ENCODE data around the gene VSIR.

The VSIR gene

GRCh38 chr10:71715860-71716259, 57.5 kb downstream of the VSIR start:
- DNase-seq (ENCODE audit: low read depth), result no peak
- TF ChIP-seq CTCF (IDR thresholded peaks at IDR 0.05; ENCODE audit: low read depth, low read length) (no peak), MYC (IDR thresholded peaks at IDR 0.05; ENCODE audit: low read depth, low read length) (no peak), MAX (IDR thresholded peaks at IDR 0.05; ENCODE audit: low read depth, low read length) (no peak), POLR2A (IDR thresholded peaks at IDR 0.05; ENCODE audit: extremely low read depth, insufficient read length) (no peak)
- no peak overlapping the region for H3K4me3 ChIP-seq (ENCODE audit: low read depth, low read length)

GRCh38 chr10:71715026-71715425, 58.3 kb downstream of the VSIR start:
- DNase-seq (ENCODE audit: low read depth), result no peak
- no peak for TF ChIP-seq POLR2A (IDR thresholded peaks at IDR 0.05; ENCODE audit: extremely low read depth, insufficient read length)
- no peak overlapping the region for H3K4me3 ChIP-seq (ENCODE audit: low read depth, low read length)

- peak overlapping the region; percentile 26 for H3K4me3 ChIP-seq (ENCODE audit: low read depth, low read length)
- no peak for DNase-seq (ENCODE audit: low read depth)
- TF ChIP-seq POLR2A (IDR thresholded peaks at IDR 0.05; ENCODE audit: extremely low read depth, insufficient read length), result no peak
- no peak for TF ChIP-seq MYC (IDR thresholded peaks at IDR 0.05; ENCODE audit: low read depth, low read length)
- no peak for TF ChIP-seq MAX (IDR thresholded peaks at IDR 0.05; ENCODE audit: low read depth, low read length)
- no peak for TF ChIP-seq CTCF (IDR thresholded peaks at IDR 0.05; ENCODE audit: low read depth, low read length)
Measured at GRCh38 chr10:71714592-71714991, 58.7 kb downstream of the VSIR start.

GRCh38 chr10:71714031-71714410, 59.3 kb downstream of the VSIR start:
- DNase-seq (ENCODE audit: low read depth), result no peak
- peak overlapping the region; percentile 26 for H3K4me3 ChIP-seq (ENCODE audit: low read depth, low read length)
- no peak for TF ChIP-seq CTCF (IDR thresholded peaks at IDR 0.05; ENCODE audit: low read depth, low read length)
- no peak for TF ChIP-seq POLR2A (IDR thresholded peaks at IDR 0.05; ENCODE audit: extremely low read depth, insufficient read length)
- TF ChIP-seq MYC (IDR thresholded peaks at IDR 0.05; ENCODE audit: low read depth, low read length), result no peak
- no peak for TF ChIP-seq MAX (IDR thresholded peaks at IDR 0.05; ENCODE audit: low read depth, low read length)

GRCh38 chr10:71713135-71714030, 59.9 kb downstream of the VSIR start:
- DNase-seq (ENCODE audit: low read depth), result peak; percentile 93
- peak overlapping the region; percentile 26 for H3K4me3 ChIP-seq (ENCODE audit: low read depth, low read length)
- no peak for TF ChIP-seq CTCF (IDR thresholded peaks at IDR 0.05; ENCODE audit: low read depth, low read length)
- peak; percentile 19; the same call in 1 of the 2 replicates for TF ChIP-seq MAX (IDR thresholded peaks at IDR 0.05; ENCODE audit: low read depth, low read length)

GRCh38 chr10:71712572-71713134, 60.7 kb downstream of the VSIR start:
- H3K4me3 ChIP-seq (ENCODE audit: low read depth, low read length), result no peak overlapping the region
- DNase-seq (ENCODE audit: low read depth), result no peak
- TF ChIP-seq MAX (IDR thresholded peaks at IDR 0.05; ENCODE audit: low read depth, low read length), result no peak
- TF ChIP-seq CTCF (IDR thresholded peaks at IDR 0.05; ENCODE audit: low read depth, low read length), result no peak
- no peak for TF ChIP-seq POLR2A (IDR thresholded peaks at IDR 0.05; ENCODE audit: extremely low read depth, insufficient read length)
- TF ChIP-seq MYC (IDR thresholded peaks at IDR 0.05; ENCODE audit: low read depth, low read length), result no peak
